Thymus (tissue), 11 donors: ENCODE data around the gene MAP3K5. TPM values are rescaled to one million over a fixed set of nuclear protein-coding genes. Genes with fewer than 3 reads are reported as not detected.

ENCODE experiments used
- DNase-seq, 9 donors: peaks; one replicate each; pipeline ENCODE4 v3.0.0-alpha.2; 2013; ENCODE audit warnings: low spot score in 9 of 9, low read depth in 6 of 9, missing footprints in 1 of 9
- H3K27ac ChIP-seq, 2 donors: one replicate each; pipeline ENCODE4 v1.5.1; 2013; ENCODE audit warnings: control low read depth in 1 of 2, low read depth in 1 of 2, low read length in 1 of 2, mild to moderate bottlenecking in 1 of 2, moderate library complexity in 1 of 2
- H3K27me3 ChIP-seq, 2 donors: one replicate each; pipeline ENCODE4 v1.5.1; 2013; ENCODE audit warnings: low read length in 1 of 2; ENCODE audit not compliant: control insufficient read depth in 2 of 2, insufficient read depth in 1 of 2
- H3K36me3 ChIP-seq, 2 donors: one replicate each; pipeline ENCODE4 v1.5.1; 2013; ENCODE audit warnings: low read length in 1 of 2, mild to moderate bottlenecking in 1 of 2, moderate library complexity in 1 of 2; ENCODE audit not compliant: control insufficient read depth in 2 of 2, insufficient read depth in 2 of 2
- H3K4me1 ChIP-seq, 2 donors: one replicate each; pipeline ENCODE4 v1.5.1; 2013; ENCODE audit warnings: low read length in 2 of 2; ENCODE audit not compliant: control insufficient read depth in 2 of 2, insufficient read depth in 2 of 2
- H3K4me3 ChIP-seq, 2 donors: one replicate each; pipeline ENCODE4 v1.5.1; 2013; ENCODE audit warnings: low read length in 2 of 2, control low read depth in 1 of 2, mild to moderate bottlenecking in 1 of 2
- H3K9me3 ChIP-seq, 2 donors: one replicate each; pipeline ENCODE4 v1.5.1; 2013; ENCODE audit warnings: low read length in 1 of 2, mild to moderate bottlenecking in 1 of 2; ENCODE audit not compliant: control insufficient read depth in 2 of 2, insufficient read depth in 1 of 2
- WGBS: extraction: QIAGEN DNeasy Blood & Tissue Kit; methylation state at CpG from one replicate; pipeline ENCODE4 v1.1.7; 2013; 5-methylcytosine and 5-hydroxymethylcytosine counted together
- polyA plus RNA-seq: library from polyadenylated mRNA; stranded (reverse); fragments of 200-250 nt; gene quantifications from one replicate; pipeline ENCODE4 v1.2.3, GENCODE V29; 2013
- total RNA-seq: library from RNA; stranded (reverse); fragments of 120-200 nt; gene quantifications from one replicate; pipeline ENCODE4 v1.2.4, GENCODE V29; 2013
- donor health status: healthy.

MAP3K5 gene
- total and polyA plus RNA-seq, 2 donors = 7.3 to 23.0 TPM

GRCh38 chr6:136552054-136552453 is 240.2 kb downstream of the MAP3K5 start:
- H3K27ac ChIP-seq = no peak overlapping the region
- DNase-seq = no peak

GRCh38 chr6:136551103-136551502 is 241.2 kb downstream of the MAP3K5 start:
- DNase-seq = no peak
- H3K27ac ChIP-seq = no peak overlapping the region
- WGBS = 68% methylated on average over 8 of the region's 8 CpGs

More at GRCh38 chr6:136552054-136552453, 240.2 kb downstream of the MAP3K5 start:
- no peaks in the 10 kb centered on the region for H3K9me3 ChIP-seq
- no peak overlapping the region for H3K4me3 ChIP-seq
- H3K36me3 ChIP-seq = no peaks in the 10 kb centered on the region
- 97% methylated on average over 4 of the region's 4 CpGs for WGBS
- peaks cover 19 to 34% of the 10 kb centered on the region in 2 donors for H3K27me3 ChIP-seq
- H3K4me1 ChIP-seq = peaks cover 10 to 11% of the 10 kb centered on the region in 2 donors

GRCh38 chr6:136550330-136551071 is 241.8 kb downstream of the MAP3K5 start, which contains the start of gene MAP7:
Gene MAP7, minus strand, starts transcription at chr6:136550422. Its CDS starts 14 bp downstream, at chr6:136550408.
- WGBS = 2% methylated on average over 79 of the region's 79 CpGs
- H3K27me3 ChIP-seq = peaks cover 19 to 34% of the 10 kb centered on the region in 2 donors
- H3K4me1 ChIP-seq = peaks cover 10 to 11% of the 10 kb centered on the region in 2 donors
- H3K36me3 ChIP-seq = no peaks in the 10 kb centered on the region
- peak within 1 kb of the TSS; percentile 29 to 49 for H3K4me3 ChIP-seq
- H3K27ac ChIP-seq = peak within 1 kb of the TSS in 1 of 2 donors; percentile 36
- DNase-seq = peak in 3 of 9 donors; percentile 34 to 50 (median 39)
- H3K9me3 ChIP-seq = no peaks in the 10 kb centered on the region

More at GRCh38 chr6:136551103-136551502, 241.2 kb downstream of the MAP3K5 start:
- no peaks in the 10 kb centered on the region for H3K36me3 ChIP-seq
- peaks cover 10 to 11% of the 10 kb centered on the region in 2 donors for H3K4me1 ChIP-seq
- H3K4me3 ChIP-seq = peak overlapping the region in 1 of 2 donors; percentile 2
- H3K27me3 ChIP-seq = peaks cover 19 to 34% of the 10 kb centered on the region in 2 donors
- no peaks in the 10 kb centered on the region for H3K9me3 ChIP-seq

GRCh38 chr6:136550045-136550329 is 242.3 kb downstream of the MAP3K5 start:
- Histone ChIP-seq H3K4me1 (peaks cover 10 to 11% of the 10 kb centered on the region in 2 donors), H3K9me3 (no peaks in the 10 kb centered on the region), H3K27ac (peak overlapping the region in 1 of 2 donors; percentile 36), H3K36me3 (no peaks in the 10 kb centered on the region), H3K4me3 (peak overlapping the region; percentile 29 to 49), H3K27me3 (peaks cover 19 to 34% of the 10 kb centered on the region in 2 donors)
- no peak for DNase-seq
- under 1% methylated on average over 46 of the region's 46 CpGs for WGBS

DNA sequence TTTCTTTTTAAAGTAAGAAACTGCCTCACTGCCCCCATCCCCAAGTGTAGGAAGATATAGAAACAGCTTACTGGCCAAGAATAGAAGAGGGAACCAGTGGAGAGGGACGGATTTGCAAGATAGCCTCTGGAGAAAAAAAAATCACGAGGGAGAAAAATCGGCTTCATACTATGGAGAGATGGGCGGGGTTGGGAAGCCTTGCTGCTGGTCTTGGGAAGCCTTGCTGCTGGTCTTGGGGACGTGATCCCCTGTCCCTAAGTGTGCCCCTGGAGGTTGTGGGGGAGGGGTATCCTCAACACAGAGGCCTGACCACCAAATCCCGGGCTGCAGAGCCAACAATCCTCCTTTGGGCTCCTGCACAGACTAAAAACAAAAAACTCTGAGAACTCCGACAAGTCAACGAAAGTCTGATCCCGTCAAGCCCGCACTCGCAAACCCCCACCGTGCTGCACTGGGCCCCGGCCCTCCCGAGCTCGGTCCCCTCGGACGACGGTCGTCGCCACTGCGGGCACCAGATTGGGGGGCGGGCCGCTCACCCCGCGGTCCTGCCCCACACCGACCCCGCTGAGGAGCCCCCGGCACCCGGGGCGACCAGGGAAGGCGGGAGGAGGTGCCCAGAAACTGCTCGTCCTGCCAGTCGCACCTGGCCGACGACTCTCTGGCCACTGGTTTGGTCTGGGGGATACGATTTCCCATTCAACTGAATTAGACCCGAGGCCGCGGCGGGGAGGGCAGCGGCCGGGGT is 242.8 kb downstream of the MAP3K5 start:
- Histone ChIP-seq H3K36me3 (no peaks in the 10 kb centered on the region), H3K4me3 (peak overlapping the region; percentile 29 to 49), H3K27me3 (peaks cover 19 to 34% of the 10 kb centered on the region in 2 donors), H3K9me3 (no peaks in the 10 kb centered on the region), H3K4me1 (peaks cover 10 to 11% of the 10 kb centered on the region in 2 donors), H3K27ac (no peak overlapping the region)
- 3% methylated on average over 42 of the region's 42 CpGs for WGBS
- no peak for DNase-seq

DNA sequence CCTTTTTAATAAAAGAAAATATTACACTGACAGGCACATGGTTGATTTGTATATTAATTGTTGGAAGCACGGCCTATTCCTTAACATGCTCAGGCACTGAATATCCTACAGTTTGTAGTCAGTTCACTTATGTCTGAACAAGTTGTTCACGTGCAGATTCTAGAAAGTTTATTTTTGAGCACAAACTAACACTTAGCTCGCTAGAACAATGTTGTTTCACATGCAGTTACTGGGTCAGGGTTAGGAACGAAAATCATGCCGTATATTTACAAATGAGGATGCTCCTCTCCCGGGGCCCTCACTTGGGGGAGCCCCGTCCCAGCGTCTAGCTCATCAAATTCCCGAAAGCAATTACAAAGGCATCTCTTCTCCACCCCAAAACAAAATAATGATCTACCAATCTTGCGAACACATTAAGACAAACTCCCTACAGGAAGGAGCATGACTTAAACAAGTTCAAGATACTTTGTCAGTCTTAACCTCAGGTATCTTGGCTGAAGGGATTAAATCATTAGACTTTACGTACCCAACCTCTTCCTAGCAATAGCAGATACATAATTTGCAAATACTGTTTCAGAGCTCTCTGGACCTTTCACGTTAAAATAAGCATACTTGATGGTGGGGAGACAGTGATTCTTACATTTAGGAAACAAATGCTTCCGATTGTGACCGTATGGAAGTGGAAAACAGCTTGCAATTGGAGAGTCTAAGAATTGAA is 243.5 kb downstream of the MAP3K5 start:
- H3K9me3 ChIP-seq = no peaks in the 10 kb centered on the region
- WGBS = 84% methylated on average over 14 of the region's 14 CpGs
- H3K4me1 ChIP-seq = peaks cover 10 to 11% of the 10 kb centered on the region in 2 donors
- H3K36me3 ChIP-seq = no peaks in the 10 kb centered on the region
- H3K4me3 ChIP-seq = no peak overlapping the region
- DNase-seq = no peak
- no peak overlapping the region for H3K27ac ChIP-seq
- peaks cover 19 to 34% of the 10 kb centered on the region in 2 donors for H3K27me3 ChIP-seq

GRCh38 chr6:136547871-136548270 is 244.4 kb downstream of the MAP3K5 start:
- Histone ChIP-seq H3K27ac (no peak overlapping the region), H3K9me3 (no peaks in the 10 kb centered on the region), H3K27me3 (peaks cover 19 to 34% of the 10 kb centered on the region in 2 donors), H3K36me3 (no peaks in the 10 kb centered on the region), H3K4me3 (no peak overlapping the region), H3K4me1 (peaks cover 10 to 11% of the 10 kb centered on the region in 2 donors)
- WGBS = 98% methylated on average over 1 of the region's 1 CpG
- no peak for DNase-seq

DNA sequence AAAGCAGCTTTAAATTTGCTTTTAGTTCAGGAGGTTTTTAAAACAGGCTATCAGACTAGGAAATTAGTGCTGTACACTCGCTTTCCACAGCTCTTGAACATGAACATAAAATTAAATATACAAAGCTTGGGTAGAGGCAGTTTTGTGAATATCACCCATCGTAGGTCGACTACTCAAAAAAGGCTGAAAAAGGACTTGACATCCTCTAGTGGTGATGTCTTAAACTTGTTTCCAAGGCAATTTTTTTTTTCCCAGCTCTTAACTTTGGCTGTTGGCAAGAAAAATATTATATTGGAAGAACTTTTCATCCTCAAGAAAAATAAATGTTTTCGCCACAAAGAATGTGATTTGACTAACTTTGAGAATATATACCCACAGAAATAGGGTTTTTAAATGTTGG is 244.9 kb downstream of the MAP3K5 start:
- 34% methylated on average over 4 of the region's 4 CpGs for WGBS

More for the DNA sequence above, 244.9 kb downstream of the MAP3K5 start:
- H3K4me3 ChIP-seq = no peak overlapping the region
- peaks cover 19 to 34% of the 10 kb centered on the region in 2 donors for H3K27me3 ChIP-seq
- peaks cover 10 to 11% of the 10 kb centered on the region in 2 donors for H3K4me1 ChIP-seq
- H3K27ac ChIP-seq = no peak overlapping the region
- H3K9me3 ChIP-seq = no peaks in the 10 kb centered on the region
- no peaks in the 10 kb centered on the region for H3K36me3 ChIP-seq
- no peak for DNase-seq
